WTC11 (cell line): Measurements from ENCODE around the gene SNX3. TPM values are rescaled to one million over a fixed set of nuclear protein-coding genes. Genes with fewer than 3 reads are reported as not detected.

Experiments used
- ATAC-seq: fragments of 200-7000 bp; cut with Tn5 transposase; 2 replicates; pipeline ENCODE4 v1.10.0; 2021; ENCODE audit warnings: mild to moderate bottlenecking, moderate library complexity
- CTCF ChIA-PET: fragments of 300-600 bp; sonication (Branson Sonifier 250); formaldehyde crosslinking; loops from one replicate; lab custom pipeline; 2021; ENCODE audit warnings: antibody characterized with exemption; lab: Charles Lee
- POLR2A ChIA-PET: fragments of 350-600 bp; sonication (Branson Sonifier 250); formaldehyde crosslinking; loops from one replicate; lab custom pipeline; 2021; ENCODE audit warnings: antibody characterized with exemption; lab: Charles Lee
- DNase-seq: peaks from one replicate; pipeline ENCODE4 v3.0.0; 2021; ENCODE audit warnings: low spot score
- H3K27ac Mint-ChIP-seq: 2 replicates; pipeline ENCODE4 v1.8.0; 2021; ENCODE audit warnings: mixed read lengths
- H3K27me3 Mint-ChIP-seq: 2 replicates; pipeline ENCODE4 v1.8.0; 2021; ENCODE audit warnings: low read depth, mild to moderate bottlenecking, moderate library complexity, mixed read lengths
- H3K36me3 Mint-ChIP-seq: 2 replicates; pipeline ENCODE4 v1.8.0; 2021; ENCODE audit warnings: mixed read lengths
- H3K4me1 Mint-ChIP-seq: 2 replicates; pipeline ENCODE4 v1.8.0; 2022; ENCODE audit warnings: mixed read lengths
- H3K4me3 Mint-ChIP-seq: 2 replicates; pipeline ENCODE4 v1.8.0; 2021; ENCODE audit warnings: mild to moderate bottlenecking, moderate library complexity, mixed read lengths
- H3K9me3 Mint-ChIP-seq: 2 replicates; pipeline ENCODE4 v1.8.0; 2021; ENCODE audit warnings: mixed read lengths
- ATF1 ChIP-seq: sonication (generic); formaldehyde crosslinking; IDR thresholded peaks from 2 replicates; pipeline ENCODE4 v1.8.1; 2023; ENCODE audit warnings: mild to moderate bottlenecking, moderate library complexity, missing genetic modification reagents
- CDX4 ChIP-seq: fragments of 250-450 bp; sonication (Bioruptor Pico); IDR thresholded peaks from 2 replicates; pipeline ENCODE4 v1.9.0; 2021; ENCODE audit warnings: moderate library complexity, mild to moderate bottlenecking, inconsistent platforms, borderline replicate concordance
- CREB1 ChIP-seq: sonication (generic); formaldehyde crosslinking; IDR thresholded peaks from 2 replicates; pipeline ENCODE4 v1.8.0; 2023; ENCODE audit warnings: mild to moderate bottlenecking, missing genetic modification reagents
- CREM ChIP-seq: sonication (generic); formaldehyde crosslinking; IDR thresholded peaks from 2 replicates; pipeline ENCODE4 v1.8.1; 2022; ENCODE audit warnings: mild to moderate bottlenecking, missing genetic modification reagents, moderate library complexity
- E2F4 ChIP-seq: sonication (generic); formaldehyde crosslinking; IDR thresholded peaks from 2 replicates; pipeline ENCODE4 v1.8.1; 2022; ENCODE audit warnings: low read depth, mild to moderate bottlenecking, moderate library complexity, missing genetic modification reagents, borderline replicate concordance
- ELF4 ChIP-seq: sonication (generic); formaldehyde crosslinking; IDR thresholded peaks from 2 replicates; pipeline ENCODE4 v1.8.1; 2022; ENCODE audit warnings: low read depth, mild to moderate bottlenecking, moderate library complexity, missing genetic modification reagents
- ERG ChIP-seq: fragments of 250-450 bp; sonication (Bioruptor Pico); IDR thresholded peaks from 2 replicates; pipeline ENCODE4 v1.8.0; 2021; ENCODE audit warnings: mild to moderate bottlenecking
- ESRRA ChIP-seq: sonication (generic); formaldehyde crosslinking; IDR thresholded peaks from 2 replicates; pipeline ENCODE4 v1.8.1; 2022; ENCODE audit warnings: mild to moderate bottlenecking, missing genetic modification reagents, borderline replicate concordance
- ETV6 ChIP-seq: sonication (generic); formaldehyde crosslinking; IDR thresholded peaks from 2 replicates; pipeline ENCODE4 v1.8.1; 2022; ENCODE audit warnings: mild to moderate bottlenecking, missing genetic modification reagents
- JAZF1 ChIP-seq: fragments of 250-450 bp; sonication (Bioruptor Pico); IDR thresholded peaks from 2 replicates; pipeline ENCODE4 v1.9.0; 2021; ENCODE audit warnings: moderate library complexity, mild to moderate bottlenecking, inconsistent platforms
- NR1H2 ChIP-seq: sonication (generic); formaldehyde crosslinking; IDR thresholded peaks from 2 replicates; pipeline ENCODE4 v1.9.0; 2021; ENCODE audit warnings: mild to moderate bottlenecking, moderate library complexity, missing genetic modification reagents
- OVOL2 ChIP-seq: fragments of 250-450 bp; sonication (Bioruptor Pico); IDR thresholded peaks from 2 replicates; pipeline ENCODE4 v1.9.0; 2021; ENCODE audit warnings: mild to moderate bottlenecking, borderline replicate concordance
- PRDM15 ChIP-seq: sonication (generic); formaldehyde crosslinking; IDR thresholded peaks from 2 replicates; pipeline ENCODE4 v1.8.0; 2022; ENCODE audit warnings: missing genetic modification reagents
- PREB ChIP-seq: sonication (generic); formaldehyde crosslinking; IDR thresholded peaks from 2 replicates; pipeline ENCODE4 v1.8.1; 2022; ENCODE audit warnings: mild to moderate bottlenecking, missing genetic modification reagents, moderate library complexity, borderline replicate concordance
- PRRX2 ChIP-seq: fragments of 250-450 bp; sonication (Bioruptor Pico); IDR thresholded peaks from 2 replicates; pipeline ENCODE4 v1.8.0; 2021; ENCODE audit warnings: mild to moderate bottlenecking
- RELA ChIP-seq: sonication (generic); formaldehyde crosslinking; IDR thresholded peaks from 2 replicates; pipeline ENCODE4 v1.8.1; 2022; ENCODE audit warnings: missing genetic modification reagents, mild to moderate bottlenecking, borderline replicate concordance
- RORB ChIP-seq: fragments of 250-450 bp; sonication (Bioruptor Pico); IDR thresholded peaks from 2 replicates; pipeline ENCODE4 v1.9.0; 2021; ENCODE audit warnings: mild to moderate bottlenecking
- SOX15 ChIP-seq: fragments of 250-450 bp; sonication (Bioruptor Pico); IDR thresholded peaks from 2 replicates; pipeline ENCODE4 v1.9.0; 2021; ENCODE audit warnings: mild to moderate bottlenecking
- TEAD1 ChIP-seq: sonication (generic); formaldehyde crosslinking; IDR thresholded peaks from 2 replicates; pipeline ENCODE4 v1.8.0; 2022; ENCODE audit warnings: mild to moderate bottlenecking, missing genetic modification reagents
- TEAD4 ChIP-seq: sonication (generic); formaldehyde crosslinking; IDR thresholded peaks from 2 replicates; pipeline ENCODE4 v1.8.0; 2022; ENCODE audit warnings: mild to moderate bottlenecking, missing genetic modification reagents
- TP53 ChIP-seq: sonication (generic); formaldehyde crosslinking; IDR thresholded peaks from 2 replicates; pipeline ENCODE4 v1.8.1; 2023; ENCODE audit warnings: mild to moderate bottlenecking, missing genetic modification reagents
- ZBTB43 ChIP-seq: sonication (generic); formaldehyde crosslinking; IDR thresholded peaks from 2 replicates; pipeline ENCODE4 v1.8.1; 2023; ENCODE audit warnings: mild to moderate bottlenecking, missing genetic modification reagents
- ZNF121 ChIP-seq: sonication (generic); formaldehyde crosslinking; IDR thresholded peaks from 2 replicates; pipeline ENCODE4 v1.8.0; 2023; ENCODE audit warnings: missing genetic modification reagents
- ZNF317 ChIP-seq: sonication (generic); formaldehyde crosslinking; IDR thresholded peaks from 2 replicates; pipeline ENCODE4 v1.8.1; 2023; ENCODE audit warnings: low read depth, mild to moderate bottlenecking, moderate library complexity, missing genetic modification reagents, borderline replicate concordance
- total RNA-seq: library from RNA; stranded (reverse); gene quantifications from 3 replicates; pipeline ENCODE4 v1.2.3, GENCODE V29; 2021

Gene SNX3
- total RNA-seq, 1 experiment from 2014 or later = 66.1 TPM

GRCh38 chr6:108228416-108228815 lies 32.4 kb downstream of the SNX3 start (continued):
- TF ChIP-seq PRDM15 (no peak), RORB (CRISPR knock-in tag) (no peak), PREB (CRISPR knock-in tag) (no peak), NR1H2 (CRISPR knock-in tag) (no peak), OVOL2 (CRISPR knock-in tag) (no peak)

- ATAC-seq (no peak), DNase-seq (no peak)
- Mint-ChIP-seq H3K36me3 (peaks cover 2% of the 10 kb centered on the region; the same call in 1 of the 2 replicates), H3K4me3 (no peak overlapping the region), H3K4me1 (peaks cover 25% of the 10 kb centered on the region), H3K27ac (no peak overlapping the region), H3K27me3 (no peaks in the 10 kb centered on the region), H3K9me3 (no peaks in the 10 kb centered on the region)
- TF ChIP-seq SOX15 (CRISPR knock-in tag) (no peak), PRRX2 (no peak), ZNF121 (CRISPR knock-in tag) (no peak), ETV6 (CRISPR knock-in tag) (no peak), CREB1 (no peak)
- ChIA-PET POLR2A (no interaction called here), CTCF (interaction anchor here (1.5 kb wide), 1 partner anchor 9 kb away, joined by 3 read pairs; no protein-coding TSS in a partner anchor)
Observed at GRCh38 chr6:108227290-108227689, 33.5 kb downstream of the SNX3 start.

- no peaks in the 10 kb centered on the region for H3K27me3 Mint-ChIP-seq
- ChIA-PET POLR2A (no interaction called here), CTCF (interaction anchor here (1.1 kb wide), 1 partner anchor 269 kb away, joined by 4 read pairs; no protein-coding TSS in a partner anchor)
- peaks cover 13% of the 10 kb centered on the region for H3K36me3 Mint-ChIP-seq
- H3K27ac Mint-ChIP-seq = peak overlapping the region; percentile 50; the same call in 1 of the 2 replicates
- H3K4me1 Mint-ChIP-seq = peaks cover 15% of the 10 kb centered on the region
- TF ChIP-seq ELF4 (CRISPR knock-in tag) = no peak
- TF ChIP-seq CDX4 (CRISPR knock-in tag) = no peak
- TF ChIP-seq ESRRA = no peak
- TF ChIP-seq RELA (CRISPR knock-in tag) = no peak
- no peak for TF ChIP-seq JAZF1 (CRISPR knock-in tag)
- no peak for TF ChIP-seq ATF1 (CRISPR knock-in tag)
- no peaks in the 10 kb centered on the region for H3K9me3 Mint-ChIP-seq
- H3K4me3 Mint-ChIP-seq = no peak overlapping the region
- ATAC-seq (no peak), DNase-seq (no peak)
Observed at GRCh38 chr6:108222504-108222903, 38.3 kb downstream of the SNX3 start.

GRCh38 chr6:108222064-108222463 lies 38.8 kb downstream of the SNX3 start:
- peak overlapping the region; percentile 50; the same call in 1 of the 2 replicates for H3K27ac Mint-ChIP-seq
- no peaks in the 10 kb centered on the region for H3K9me3 Mint-ChIP-seq
- no peaks in the 10 kb centered on the region for H3K27me3 Mint-ChIP-seq
- POLR2A ChIA-PET = no interaction called here
- peaks cover 10% of the 10 kb centered on the region for H3K4me1 Mint-ChIP-seq
- CTCF ChIA-PET = no interaction called here
- H3K4me3 Mint-ChIP-seq = no peak overlapping the region
- TF ChIP-seq CREM (CRISPR knock-in tag) (no peak), ERG (no peak), RORB (CRISPR knock-in tag) (no peak), E2F4 (no peak), ZNF317 (CRISPR knock-in tag) (no peak), TEAD1 (CRISPR knock-in tag) (no peak), TP53 (CRISPR knock-in tag) (no peak), ZBTB43 (CRISPR knock-in tag) (no peak), TEAD4 (no peak), SOX15 (CRISPR knock-in tag) (no peak)
- peaks cover 13% of the 10 kb centered on the region for H3K36me3 Mint-ChIP-seq
- DNase-seq = no peak
- ATAC-seq = no peak
